Endometrial microvascular endothelial cells (primary cell): ENCODE measurements around the gene PLEKHB2. TPM values are rescaled to one million over a fixed set of nuclear protein-coding genes. Genes with fewer than 3 reads are reported as not detected.
"Not testable (repeated sequence)": the region's sequence is repeated elsewhere in the genome, so short reads cannot be mapped to it uniquely, and the experiment has no call there.

Experiments used
- in situ Hi-C: cut with HindIII; loops from 2 replicates; pipeline ENCODE4 v1.10.0; 2017; ENCODE audit warnings: low sequenced_read_pairs, low pct_unique_long_range_greater_than_20kb; ENCODE audit errors: inconsistent ontology term
- total RNA-seq: library from RNA; depleted of rRNA; stranded (reverse); fragments of >200 nt; gene quantifications from one replicate; pipeline ENCODE4 v1.2.3, GENCODE V29; 2015; ENCODE audit errors: inconsistent ontology term

PLEKHB2 gene
- total RNA-seq, 1 donor from 2014 or later, result 96.6 TPM

GRCh38 chr2:131127981-131128380 is 22.8 kb downstream of the PLEKHB2 start:
- in situ Hi-C loops, result no loop called here

GRCh38 chr2:131130298-131130596 is 25.1 kb downstream of the PLEKHB2 start:
- in situ Hi-C loops, result no loop called here

GRCh38 chr2:131132729-131133128 is 27.6 kb downstream of the PLEKHB2 start:
- in situ Hi-C loops, result no loop called here

GRCh38 chr2:131140581-131140980 is 35.4 kb downstream of the PLEKHB2 start:
- in situ Hi-C loops, result no loop called here

- in situ Hi-C loops, result no loop called here
Observed at GRCh38 chr2:131142849-131143248, 37.7 kb downstream of the PLEKHB2 start.

- in situ Hi-C loops, result no loop called here
Observed at GRCh38 chr2:131143803-131144202, 38.7 kb downstream of the PLEKHB2 start.

- in situ Hi-C loops, result no loop called here
Observed at GRCh38 chr2:131145040-131145439, 39.9 kb downstream of the PLEKHB2 start.

GRCh38 chr2:131146231-131146630 is 41.1 kb downstream of the PLEKHB2 start:
- in situ Hi-C loops, result no loop called here

- in situ Hi-C loops, result no loop called here
Observed at GRCh38 chr2:131146749-131147148, 41.6 kb downstream of the PLEKHB2 start.

GRCh38 chr2:131148426-131148825 is 43.3 kb downstream of the PLEKHB2 start:
- in situ Hi-C loops, result no loop called here

GRCh38 chr2:131150109-131150508 is 45.0 kb downstream of the PLEKHB2 start:
- in situ Hi-C loops, result not testable (repeated sequence)

GRCh38 chr2:131151398-131151797 is 46.3 kb downstream of the PLEKHB2 start:
- in situ Hi-C loops, result no loop called here

- in situ Hi-C loops, result no loop called here
Observed at GRCh38 chr2:131152074-131152473, 46.9 kb downstream of the PLEKHB2 start.

- in situ Hi-C loops, result no loop called here
Observed at GRCh38 chr2:131153529-131153928, 48.4 kb downstream of the PLEKHB2 start.

GRCh38 chr2:131154071-131154531 is 49.0 kb downstream of the PLEKHB2 start:
- in situ Hi-C loops, result no loop called here

GRCh38 chr2:131154647-131155046 is 49.5 kb downstream of the PLEKHB2 start:
- in situ Hi-C loops, result no loop called here

GRCh38 chr2:131155208-131155855 is 50.2 kb downstream of the PLEKHB2 start:
- in situ Hi-C loops, result no loop called here

- in situ Hi-C loops, result no loop called here
Observed at GRCh38 chr2:131156452-131157149, 51.5 kb downstream of the PLEKHB2 start.

- in situ Hi-C loops, result not testable (repeated sequence)
Observed at GRCh38 chr2:131165562-131165961, 60.4 kb downstream of the PLEKHB2 start.

GRCh38 chr2:131168538-131168937 is 63.4 kb downstream of the PLEKHB2 start:
- in situ Hi-C loops, result no loop called here

GRCh38 chr2:131178050-131178449 is 72.9 kb downstream of the PLEKHB2 start:
- in situ Hi-C loops, result not testable (repeated sequence)
